Sigmoid colon (tissue), 7 donors: ENCODE measurements around the gene MLLT3. TPM values are rescaled to one million over a fixed set of nuclear protein-coding genes. Genes with fewer than 3 reads are reported as not detected.

Source experiments
- DNase-seq: peaks from one replicate; pipeline ENCODE4 v3.0.0-alpha.2; 2019
- H3K27ac ChIP-seq, 4 donors: fragments of 200-600 bp; sonication (generic); one replicate each; pipeline ENCODE4 v1.5.1; 2016 to 2019; ENCODE audit warnings: mild to moderate bottlenecking in 1 of 4
- H3K27me3 ChIP-seq, 3 donors: fragments of 200-600 bp; sonication (generic); one replicate each; pipeline ENCODE4 v1.5.1; 2019; ENCODE audit warnings: mild to moderate bottlenecking in 1 of 3
- H3K36me3 ChIP-seq, 4 donors: fragments of 200-600 bp; sonication (generic); one replicate each; pipeline ENCODE4 v1.5.1; 2016 to 2019
- H3K4me1 ChIP-seq, 4 donors: fragments of 200-600 bp; sonication (generic); one replicate each; pipeline ENCODE4 v1.5.1; 2017 to 2019
- H3K4me3 ChIP-seq, 4 donors: fragments of 200-600 bp; sonication (generic); one replicate each; pipeline ENCODE4 v1.5.1; 2017 to 2019; ENCODE audit warnings: mild to moderate bottlenecking in 2 of 4, moderate library complexity in 1 of 4
- H3K9me3 ChIP-seq, 4 donors: fragments of 200-600 bp in 3 of 4; sonication (generic) in 3 of 4; one replicate each; pipeline versions ENCODE4 v1.5.1 to v1.6.1; 2013 to 2019
- EP300 ChIP-seq, 4 donors: sonication (generic); formaldehyde crosslinking; IDR thresholded peaks; one replicate each; pipeline ENCODE4 v1.6.1; 2017; ENCODE audit warnings: antibody characterized with exemption in 4 of 4
- POLR2A ChIP-seq, 2 donors: fragments of 450-650 bp; IDR thresholded peaks; one replicate each; pipeline ENCODE4 v1.6.1; 2016; ENCODE audit warnings: antibody characterized with exemption in 2 of 2, mild to moderate bottlenecking in 2 of 2, moderate library complexity in 2 of 2
- POLR2AphosphoS5 ChIP-seq, 4 donors: sonication (generic); formaldehyde crosslinking; IDR thresholded peaks; one replicate each; pipeline ENCODE4 v1.6.1; 2017; ENCODE audit warnings: antibody characterized with exemption in 4 of 4
- WGBS, 2 donors: extraction: QIAGEN DNeasy Blood & Tissue Kit; methylation state at CpG; one replicate each; pipeline ENCODE4 v1.1.7; 2013; 5-methylcytosine and 5-hydroxymethylcytosine counted together
- intact Hi-C: fragments of 100-400 bp; cut with DNase I; formaldehyde crosslinking; loops from one replicate; pipeline ENCODE4 v1.15.1; 2023
- polyA plus RNA-seq, 3 donors: library from polyadenylated mRNA; stranded (reverse); fragments of 200-250 nt; gene quantifications; one replicate each; pipeline ENCODE4 v1.2.3, GENCODE V29; 2013
- total RNA-seq, 4 donors: library from RNA; depleted of rRNA; stranded (reverse); fragments of >200 nt; gene quantifications; one replicate each; pipeline ENCODE4 v1.1.0, GENCODE V29; 2016
- TF ChIP-seq, protein P1 (sequence below), 4 experiments: fragments of 450-650 bp in 3 of 4; fragments of 200-600 bp in 1 of 4; IDR thresholded peaks; one replicate each; pipeline ENCODE4 v1.5.1; 2016 to 2019; ENCODE audit warnings: antibody characterized with exemption in 4 of 4, mild to moderate bottlenecking in 3 of 4, moderate library complexity in 2 of 4
- donor health status: healthy with polysubstance abuse.
- donor health status: Bipolar disorder and iron deficiency.
- donor health status: healthy.

MLLT3 gene
- total and polyA plus RNA-seq, 7 donors = 19.0 to 132 (median 25.0) TPM

DNA sequence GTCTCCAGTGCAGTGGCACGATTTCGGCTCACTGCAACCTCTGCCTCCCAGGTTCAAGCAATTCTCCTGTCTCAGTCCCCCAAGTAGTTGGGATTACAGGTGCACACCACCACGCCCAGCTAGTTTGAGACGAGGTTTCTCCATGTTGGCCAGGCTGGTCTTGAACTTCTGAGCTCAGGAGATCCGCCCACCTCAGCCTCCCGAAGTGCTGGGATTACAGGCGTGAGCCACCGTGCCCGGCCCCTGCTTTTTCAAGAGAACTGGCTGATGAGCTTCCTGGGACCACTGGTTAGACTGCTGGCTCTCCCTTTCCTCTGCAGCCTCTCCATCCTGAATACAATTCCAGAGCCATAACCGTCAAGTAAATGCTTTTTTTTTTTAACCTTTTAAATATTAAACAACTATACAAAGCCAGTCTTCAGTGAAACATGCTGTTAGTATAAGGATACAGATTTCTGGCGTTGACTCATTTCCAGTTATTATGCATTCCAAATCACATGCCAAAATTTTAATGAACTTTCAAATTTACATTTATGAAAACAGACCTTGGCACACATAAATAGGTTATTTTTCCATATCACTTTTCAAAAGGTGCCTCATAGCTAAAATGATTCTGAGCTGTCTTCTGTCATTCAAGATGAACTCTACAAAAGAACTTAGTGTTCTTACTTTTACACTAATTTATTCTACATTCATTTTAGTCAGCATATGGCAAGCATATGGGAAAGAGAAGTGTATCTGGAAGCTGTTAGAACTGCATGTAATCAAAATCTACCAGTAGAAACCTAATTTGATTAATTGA is 116.0 kb downstream of the MLLT3 start:
- Histone ChIP-seq H3K36me3 (no peaks in the 10 kb centered on the region), H3K27me3 (no peaks in the 10 kb centered on the region), H3K4me3 (no peak overlapping the region), H3K27ac (peak overlapping the region in 1 of 4 donors; percentile 15), H3K4me1 (peaks cover 0 to 41% (median 31%) of the 10 kb centered on the region in 4 donors), H3K9me3 (no peaks in the 10 kb centered on the region)
- intact Hi-C loops = no loop called here
- WGBS, 2 donors = 79 to 86% methylated on average over 11 of the region's 11 CpGs
- no peak for DNase-seq
- TF ChIP-seq EP300 (IDR thresholded peaks at IDR 0.05) (no peak), POLR2A (IDR thresholded peaks at IDR 0.05) (no peak), POLR2AphosphoS5 (IDR thresholded peaks at IDR 0.05) (no peak)
- TF ChIP-seq, protein P1, sequence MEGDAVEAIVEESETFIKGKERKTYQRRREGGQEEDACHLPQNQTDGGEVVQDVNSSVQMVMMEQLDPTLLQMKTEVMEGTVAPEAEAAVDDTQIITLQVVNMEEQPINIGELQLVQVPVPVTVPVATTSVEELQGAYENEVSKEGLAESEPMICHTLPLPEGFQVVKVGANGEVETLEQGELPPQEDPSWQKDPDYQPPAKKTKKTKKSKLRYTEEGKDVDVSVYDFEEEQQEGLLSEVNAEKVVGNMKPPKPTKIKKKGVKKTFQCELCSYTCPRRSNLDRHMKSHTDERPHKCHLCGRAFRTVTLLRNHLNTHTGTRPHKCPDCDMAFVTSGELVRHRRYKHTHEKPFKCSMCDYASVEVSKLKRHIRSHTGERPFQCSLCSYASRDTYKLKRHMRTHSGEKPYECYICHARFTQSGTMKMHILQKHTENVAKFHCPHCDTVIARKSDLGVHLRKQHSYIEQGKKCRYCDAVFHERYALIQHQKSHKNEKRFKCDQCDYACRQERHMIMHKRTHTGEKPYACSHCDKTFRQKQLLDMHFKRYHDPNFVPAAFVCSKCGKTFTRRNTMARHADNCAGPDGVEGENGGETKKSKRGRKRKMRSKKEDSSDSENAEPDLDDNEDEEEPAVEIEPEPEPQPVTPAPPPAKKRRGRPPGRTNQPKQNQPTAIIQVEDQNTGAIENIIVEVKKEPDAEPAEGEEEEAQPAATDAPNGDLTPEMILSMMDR (IDR thresholded peaks at IDR 0.05) = no peak

DNA sequence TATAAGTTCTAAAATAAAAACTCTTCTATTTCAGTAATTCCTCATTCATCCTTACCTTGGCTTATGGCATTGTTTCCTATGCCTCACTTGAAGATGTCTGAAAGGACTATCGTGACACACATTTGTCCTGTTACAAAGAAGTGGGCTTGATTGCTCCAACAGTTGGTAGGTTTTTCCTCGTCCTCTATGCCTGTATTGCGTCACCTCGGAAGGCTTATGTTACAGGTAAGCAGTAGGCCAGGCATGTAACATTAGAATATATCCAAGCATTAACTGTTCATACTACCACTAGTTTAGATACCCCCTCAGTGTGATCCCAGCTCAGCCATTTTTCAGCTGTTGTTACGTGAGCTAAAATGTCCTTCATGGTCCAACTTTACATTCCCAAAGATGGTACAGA is 116.7 kb downstream of the MLLT3 start:
- intact Hi-C loops = no loop called here
- Histone ChIP-seq H3K4me1 (peaks cover 0 to 40% (median 31%) of the 10 kb centered on the region in 4 donors), H3K4me3 (no peak overlapping the region), H3K9me3 (no peaks in the 10 kb centered on the region), H3K27ac (no peak overlapping the region), H3K36me3 (no peaks in the 10 kb centered on the region), H3K27me3 (no peaks in the 10 kb centered on the region)
- 92 to 95% methylated on average over 5 of the region's 5 CpGs for WGBS, 2 donors
- no peak for DNase-seq
- TF ChIP-seq, protein P1 (IDR thresholded peaks at IDR 0.05) = no peak
- TF ChIP-seq POLR2A (IDR thresholded peaks at IDR 0.05) (no peak), POLR2AphosphoS5 (IDR thresholded peaks at IDR 0.05) (no peak), EP300 (IDR thresholded peaks at IDR 0.05) (no peak)

DNA sequence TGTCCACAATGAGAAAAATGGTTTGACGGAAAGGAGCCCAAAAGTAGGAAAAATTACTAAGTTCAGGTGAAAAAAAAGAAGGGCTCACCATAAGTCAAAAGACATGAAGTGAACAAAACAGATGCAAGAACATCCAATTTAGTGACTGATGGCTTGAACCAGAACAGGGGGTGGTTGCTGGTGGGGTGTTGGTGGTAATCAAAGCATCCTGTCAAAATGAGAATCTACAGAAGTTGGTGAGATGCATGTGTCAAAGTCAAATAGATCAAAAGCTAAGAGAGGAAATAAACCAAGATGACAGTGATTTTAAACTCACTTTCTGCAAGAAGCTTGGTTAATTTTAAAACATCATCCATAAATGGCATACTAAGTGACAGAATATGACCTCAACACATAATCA is 117.4 kb downstream of the MLLT3 start:
- TF ChIP-seq, protein P1 (IDR thresholded peaks at IDR 0.05) = no peak
- no peak for TF ChIP-seq EP300 (IDR thresholded peaks at IDR 0.05)
- no peak for TF ChIP-seq POLR2A (IDR thresholded peaks at IDR 0.05)
- TF ChIP-seq POLR2AphosphoS5 (IDR thresholded peaks at IDR 0.05) = no peak
- H3K4me3 ChIP-seq = no peak overlapping the region
- H3K9me3 ChIP-seq = no peaks in the 10 kb centered on the region
- H3K4me1 ChIP-seq = peaks cover 0 to 40% (median 32%) of the 10 kb centered on the region in 4 donors
- no peak for DNase-seq
- no peaks in the 10 kb centered on the region for H3K36me3 ChIP-seq
- 86 to 97% methylated on average over 1 of the region's 1 CpG for WGBS, 2 donors
- H3K27ac ChIP-seq = no peak overlapping the region
- H3K27me3 ChIP-seq = no peaks in the 10 kb centered on the region
- intact Hi-C loops = no loop called here

DNA sequence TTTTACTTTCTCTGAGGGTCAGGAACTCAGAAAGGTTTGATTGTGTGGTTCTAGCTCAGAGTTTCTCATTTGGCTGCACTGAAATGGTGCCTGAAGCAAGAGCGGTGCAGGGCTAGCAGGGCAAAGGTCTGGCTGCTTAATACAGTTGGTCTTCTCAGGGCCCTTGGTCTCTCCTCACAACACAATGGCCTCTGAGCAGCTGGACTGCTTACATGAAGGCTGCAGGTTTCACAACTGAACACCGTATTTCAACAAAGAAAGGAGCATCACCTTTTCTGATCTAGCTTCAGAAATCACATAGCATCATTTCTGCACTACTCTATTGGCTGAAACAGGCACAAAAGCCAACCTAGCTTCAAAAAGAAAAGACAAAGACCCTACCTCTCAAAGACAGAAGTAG is 122.2 kb downstream of the MLLT3 start:
- no peaks in the 10 kb centered on the region for H3K27me3 ChIP-seq
- no peak for TF ChIP-seq EP300 (IDR thresholded peaks at IDR 0.05)
- TF ChIP-seq, protein P1 (IDR thresholded peaks at IDR 0.05) = no peak
- no peak for TF ChIP-seq POLR2A (IDR thresholded peaks at IDR 0.05)
- no peak for TF ChIP-seq POLR2AphosphoS5 (IDR thresholded peaks at IDR 0.05)
- no peaks in the 10 kb centered on the region for H3K36me3 ChIP-seq
- DNase-seq = no peak
- intact Hi-C loops = no loop called here
- H3K27ac ChIP-seq = no peak overlapping the region
- H3K4me3 ChIP-seq = no peak overlapping the region
- H3K9me3 ChIP-seq = no peaks in the 10 kb centered on the region
- WGBS, 2 donors = 94 to 95% methylated on average over 2 of the region's 2 CpGs
- H3K4me1 ChIP-seq = peaks cover 0 to 29% (median 15%) of the 10 kb centered on the region in 4 donors
